Endothelial cell (in vitro differentiated cells): ENCODE measurements around the gene TPRG1. TPM values are rescaled to one million over a fixed set of nuclear protein-coding genes. Genes with fewer than 3 reads are reported as not detected.

Experiments used
- DNase-seq: peaks from one replicate; pipeline ENCODE4 v3.0.0; 2021; ENCODE audit warnings: low spot score
- H3K27ac Mint-ChIP-seq: one replicate; pipeline ENCODE4 v1.8.0; 2021; ENCODE audit warnings: mixed read lengths, inconsistent platforms; ENCODE audit not compliant: unreplicated experiment
- H3K27me3 Mint-ChIP-seq: one replicate; pipeline ENCODE4 v1.8.0; 2021; ENCODE audit warnings: mild to moderate bottlenecking, moderate library complexity, mixed read lengths, inconsistent platforms; ENCODE audit not compliant: unreplicated experiment
- H3K36me3 Mint-ChIP-seq: one replicate; pipeline ENCODE4 v1.8.0; 2021; ENCODE audit warnings: mild to moderate bottlenecking, low read depth, mixed read lengths, inconsistent platforms; ENCODE audit not compliant: unreplicated experiment
- H3K4me1 Mint-ChIP-seq: one replicate; pipeline ENCODE4 v1.8.0; 2021; ENCODE audit warnings: mild to moderate bottlenecking, mixed read lengths, inconsistent platforms; ENCODE audit not compliant: unreplicated experiment
- H3K4me3 Mint-ChIP-seq: one replicate; pipeline ENCODE4 v1.8.0; 2021; ENCODE audit warnings: mild to moderate bottlenecking, mixed read lengths, inconsistent platforms; ENCODE audit not compliant: unreplicated experiment
- H3K9me3 Mint-ChIP-seq: one replicate; pipeline ENCODE4 v1.8.0; 2021; ENCODE audit warnings: mixed read lengths, inconsistent platforms; ENCODE audit not compliant: unreplicated experiment
- CTCF ChIP-seq: fragments of 200-600 bp; sonication (generic); IDR thresholded peaks from one replicate; pipeline ENCODE4 v1.5.0; 2021; ENCODE audit warnings: antibody characterized with exemption; ENCODE audit not compliant: unreplicated experiment
- total RNA-seq: library from RNA; stranded (reverse); fragmentation: NEBNext Ultra II Directional; extraction: Animal tissue kit (Norgen Biotek cat#: 25700); gene quantifications from one replicate; pipeline ENCODE4 v1.2.1, GENCODE V29; 2021; ENCODE audit not compliant: unreplicated experiment

The TPRG1 gene
- total RNA-seq, 1 donor from 2014 or later: 2.1 TPM

DNA sequence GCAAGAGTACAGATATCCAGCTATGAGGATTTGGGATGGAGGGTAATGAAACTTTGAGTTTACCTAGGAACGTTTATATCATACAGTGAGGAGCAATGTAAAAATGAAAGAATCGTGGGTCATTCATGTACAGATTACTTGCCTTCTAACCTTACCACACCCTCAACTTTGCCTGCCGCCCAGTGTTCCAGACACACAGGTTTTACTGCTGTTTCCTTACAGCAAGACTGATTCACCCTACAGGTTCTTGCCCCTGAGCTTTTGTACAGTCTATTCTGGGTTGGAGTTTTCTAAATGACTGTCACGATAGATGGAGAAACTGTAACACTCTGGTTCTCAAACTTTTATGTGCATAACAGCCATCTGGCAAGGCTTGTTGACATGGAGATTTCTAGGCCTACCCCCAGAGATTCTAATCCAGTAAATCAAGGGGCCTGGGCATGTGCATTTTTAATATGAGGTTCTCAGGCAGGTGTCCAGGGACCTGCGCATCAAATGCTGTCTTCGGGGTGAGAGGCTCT, 6.6 kb upstream of the TPRG1 start:
- Mint-ChIP-seq H3K27ac (no peak overlapping the region), H3K9me3 (no peaks in the 10 kb centered on the region), H3K36me3 (no peaks in the 10 kb centered on the region), H3K4me1 (no peaks in the 10 kb centered on the region), H3K4me3 (no peak overlapping the region), H3K27me3 (peaks cover 2% of the 10 kb centered on the region)
- DNase-seq: no peak
- no peak for TF ChIP-seq CTCF

DNA sequence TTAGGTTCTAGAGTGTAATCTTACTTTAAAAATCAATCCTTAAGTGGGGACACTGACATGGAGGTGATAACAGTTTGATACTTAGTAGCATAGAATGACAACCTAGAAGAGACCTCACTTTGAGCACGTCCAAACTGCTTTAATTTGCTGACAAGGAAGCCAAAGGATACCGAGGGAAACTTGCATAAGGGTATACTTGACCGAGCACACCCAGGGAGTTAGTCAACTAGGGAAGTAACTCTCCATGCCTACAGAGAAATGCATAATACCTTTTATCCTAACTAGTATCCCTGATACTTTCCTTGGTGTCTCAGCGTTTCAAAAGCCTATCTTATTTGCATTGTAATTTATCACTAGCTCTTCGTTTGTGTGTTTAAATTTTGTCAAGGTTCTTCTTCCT, 5.5 kb upstream of the TPRG1 start:
- no peak for DNase-seq
- Mint-ChIP-seq H3K36me3 (no peaks in the 10 kb centered on the region), H3K4me3 (no peak overlapping the region), H3K9me3 (no peaks in the 10 kb centered on the region), H3K27me3 (peaks cover 2% of the 10 kb centered on the region), H3K27ac (no peak overlapping the region), H3K4me1 (no peaks in the 10 kb centered on the region)
- no peak for TF ChIP-seq CTCF

GRCh38 chr3:189167027-189167766, 4.6 kb upstream of the TPRG1 start:
- Mint-ChIP-seq H3K4me3 (no peak overlapping the region), H3K4me1 (no peaks in the 10 kb centered on the region), H3K9me3 (no peaks in the 10 kb centered on the region), H3K36me3 (no peaks in the 10 kb centered on the region), H3K27me3 (peaks cover 2% of the 10 kb centered on the region), H3K27ac (no peak overlapping the region)
- no peak for TF ChIP-seq CTCF
- no peak for DNase-seq

DNA sequence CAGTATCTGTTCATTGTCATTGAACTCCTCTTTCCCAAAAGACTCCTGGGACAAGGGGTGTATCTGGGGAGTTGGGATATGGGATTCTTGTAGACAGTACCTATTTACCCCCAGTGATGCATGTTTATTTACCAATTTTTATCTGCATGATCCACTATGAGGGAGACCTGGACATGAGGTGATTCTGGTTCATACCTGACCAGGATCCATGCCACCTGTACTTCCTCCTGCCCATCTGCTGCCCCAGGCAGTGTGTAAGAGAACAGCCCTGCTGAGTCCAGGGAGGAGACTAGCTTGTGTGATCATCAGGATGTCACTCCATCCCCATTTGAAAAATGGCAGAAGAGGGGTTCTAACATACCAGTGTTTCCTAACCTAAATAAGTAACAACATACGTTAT, 3.1 kb upstream of the TPRG1 start:
- H3K9me3 Mint-ChIP-seq: no peaks in the 10 kb centered on the region
- no peaks in the 10 kb centered on the region for H3K36me3 Mint-ChIP-seq
- H3K4me3 Mint-ChIP-seq: no peak overlapping the region
- H3K4me1 Mint-ChIP-seq: no peaks in the 10 kb centered on the region
- H3K27me3 Mint-ChIP-seq: peaks cover 2% of the 10 kb centered on the region
- no peak overlapping the region for H3K27ac Mint-ChIP-seq
- TF ChIP-seq CTCF: no peak
- DNase-seq: no peak

DNA sequence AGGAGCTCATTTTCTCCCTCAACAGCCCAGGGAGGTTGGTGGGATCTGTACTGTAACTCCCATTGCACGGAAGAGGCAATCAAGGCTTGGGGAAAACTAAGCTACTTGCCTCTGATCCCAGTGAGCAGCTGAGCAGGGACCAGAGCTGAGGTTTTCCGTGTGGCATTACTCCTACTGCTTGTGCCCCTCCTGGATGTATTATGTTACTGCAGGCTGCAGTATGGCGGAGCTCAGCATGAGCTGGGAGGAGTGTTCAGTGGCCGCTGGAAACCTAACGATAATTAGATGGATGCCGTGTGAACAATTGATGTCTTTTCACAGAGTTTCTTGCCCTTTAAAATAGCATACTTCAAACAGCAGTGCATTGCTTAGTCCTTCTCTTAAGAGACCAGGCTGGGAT, 2.0 kb upstream of the TPRG1 start:
- TF ChIP-seq CTCF: no peak
- no peak for DNase-seq
- Mint-ChIP-seq H3K9me3 (no peaks in the 10 kb centered on the region), H3K27ac (no peak overlapping the region), H3K27me3 (peaks cover 2% of the 10 kb centered on the region), H3K4me3 (no peak overlapping the region), H3K36me3 (no peaks in the 10 kb centered on the region), H3K4me1 (no peaks in the 10 kb centered on the region)
